ENCODE measurements around the gene TMEM184B.

GRCh38 chr22:38315823-38316363 lies 43.1 kb upstream of the TMEM184B start:
- TF ChIP-seq, protein P1, sequence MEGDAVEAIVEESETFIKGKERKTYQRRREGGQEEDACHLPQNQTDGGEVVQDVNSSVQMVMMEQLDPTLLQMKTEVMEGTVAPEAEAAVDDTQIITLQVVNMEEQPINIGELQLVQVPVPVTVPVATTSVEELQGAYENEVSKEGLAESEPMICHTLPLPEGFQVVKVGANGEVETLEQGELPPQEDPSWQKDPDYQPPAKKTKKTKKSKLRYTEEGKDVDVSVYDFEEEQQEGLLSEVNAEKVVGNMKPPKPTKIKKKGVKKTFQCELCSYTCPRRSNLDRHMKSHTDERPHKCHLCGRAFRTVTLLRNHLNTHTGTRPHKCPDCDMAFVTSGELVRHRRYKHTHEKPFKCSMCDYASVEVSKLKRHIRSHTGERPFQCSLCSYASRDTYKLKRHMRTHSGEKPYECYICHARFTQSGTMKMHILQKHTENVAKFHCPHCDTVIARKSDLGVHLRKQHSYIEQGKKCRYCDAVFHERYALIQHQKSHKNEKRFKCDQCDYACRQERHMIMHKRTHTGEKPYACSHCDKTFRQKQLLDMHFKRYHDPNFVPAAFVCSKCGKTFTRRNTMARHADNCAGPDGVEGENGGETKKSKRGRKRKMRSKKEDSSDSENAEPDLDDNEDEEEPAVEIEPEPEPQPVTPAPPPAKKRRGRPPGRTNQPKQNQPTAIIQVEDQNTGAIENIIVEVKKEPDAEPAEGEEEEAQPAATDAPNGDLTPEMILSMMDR (conservative IDR thresholded peaks at IDR 0.05; ENCODE audit: low read depth in 2 of 2) = no peak
- no peak for TF ChIP-seq EZH2 (IDR thresholded peaks at IDR 0.05; ENCODE audit: low read depth, unreplicated experiment)
- TF ChIP-seq, protein P2, sequence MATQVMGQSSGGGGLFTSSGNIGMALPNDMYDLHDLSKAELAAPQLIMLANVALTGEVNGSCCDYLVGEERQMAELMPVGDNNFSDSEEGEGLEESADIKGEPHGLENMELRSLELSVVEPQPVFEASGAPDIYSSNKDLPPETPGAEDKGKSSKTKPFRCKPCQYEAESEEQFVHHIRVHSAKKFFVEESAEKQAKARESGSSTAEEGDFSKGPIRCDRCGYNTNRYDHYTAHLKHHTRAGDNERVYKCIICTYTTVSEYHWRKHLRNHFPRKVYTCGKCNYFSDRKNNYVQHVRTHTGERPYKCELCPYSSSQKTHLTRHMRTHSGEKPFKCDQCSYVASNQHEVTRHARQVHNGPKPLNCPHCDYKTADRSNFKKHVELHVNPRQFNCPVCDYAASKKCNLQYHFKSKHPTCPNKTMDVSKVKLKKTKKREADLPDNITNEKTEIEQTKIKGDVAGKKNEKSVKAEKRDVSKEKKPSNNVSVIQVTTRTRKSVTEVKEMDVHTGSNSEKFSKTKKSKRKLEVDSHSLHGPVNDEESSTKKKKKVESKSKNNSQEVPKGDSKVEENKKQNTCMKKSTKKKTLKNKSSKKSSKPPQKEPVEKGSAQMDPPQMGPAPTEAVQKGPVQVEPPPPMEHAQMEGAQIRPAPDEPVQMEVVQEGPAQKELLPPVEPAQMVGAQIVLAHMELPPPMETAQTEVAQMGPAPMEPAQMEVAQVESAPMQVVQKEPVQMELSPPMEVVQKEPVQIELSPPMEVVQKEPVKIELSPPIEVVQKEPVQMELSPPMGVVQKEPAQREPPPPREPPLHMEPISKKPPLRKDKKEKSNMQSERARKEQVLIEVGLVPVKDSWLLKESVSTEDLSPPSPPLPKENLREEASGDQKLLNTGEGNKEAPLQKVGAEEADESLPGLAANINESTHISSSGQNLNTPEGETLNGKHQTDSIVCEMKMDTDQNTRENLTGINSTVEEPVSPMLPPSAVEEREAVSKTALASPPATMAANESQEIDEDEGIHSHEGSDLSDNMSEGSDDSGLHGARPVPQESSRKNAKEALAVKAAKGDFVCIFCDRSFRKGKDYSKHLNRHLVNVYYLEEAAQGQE (IDR thresholded peaks at IDR 0.05; ENCODE audit: unreplicated experiment) = no peak
- TF ChIP-seq POLR2AphosphoS5 (IDR thresholded peaks at IDR 0.05; ENCODE audit: low read depth) = no peak; the same call in 1 of the 2 replicates

Measured in GM23338 (cell line).